ENCODE data around the gene CUL9. TPM values are rescaled to one million over a fixed set of nuclear protein-coding genes. Genes with fewer than 3 reads are reported as not detected.

CUL9 gene
- total RNA-seq, 1 donor from 2014 or later, result 29.0 TPM

DNA sequence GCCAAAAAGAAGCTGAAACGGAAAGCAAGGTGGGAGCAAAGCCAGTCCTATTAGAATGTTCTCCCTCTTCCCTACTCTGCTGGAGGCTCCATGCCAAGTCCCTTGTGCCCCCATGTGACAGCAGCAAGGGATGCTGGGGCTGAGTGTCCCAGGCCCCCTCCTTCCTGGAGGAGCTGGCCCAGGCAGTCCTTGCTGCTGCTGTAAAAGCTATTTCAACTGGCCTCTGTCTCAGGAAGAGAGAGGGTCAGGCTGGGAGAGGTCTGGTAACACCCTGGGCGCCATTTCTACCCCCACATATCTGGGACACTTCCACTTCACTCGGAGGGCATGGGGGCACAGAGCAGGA, 86.3 kb downstream of the CUL9 start:
- DNase-seq (ENCODE audit: low read depth) (no peak), FAIRE-seq (no peak)
- H3K36me3 ChIP-seq (ENCODE audit: control insufficient read depth, insufficient read depth, low read length), result no peaks in the 10 kb centered on the region
- TF ChIP-seq, protein P1, sequence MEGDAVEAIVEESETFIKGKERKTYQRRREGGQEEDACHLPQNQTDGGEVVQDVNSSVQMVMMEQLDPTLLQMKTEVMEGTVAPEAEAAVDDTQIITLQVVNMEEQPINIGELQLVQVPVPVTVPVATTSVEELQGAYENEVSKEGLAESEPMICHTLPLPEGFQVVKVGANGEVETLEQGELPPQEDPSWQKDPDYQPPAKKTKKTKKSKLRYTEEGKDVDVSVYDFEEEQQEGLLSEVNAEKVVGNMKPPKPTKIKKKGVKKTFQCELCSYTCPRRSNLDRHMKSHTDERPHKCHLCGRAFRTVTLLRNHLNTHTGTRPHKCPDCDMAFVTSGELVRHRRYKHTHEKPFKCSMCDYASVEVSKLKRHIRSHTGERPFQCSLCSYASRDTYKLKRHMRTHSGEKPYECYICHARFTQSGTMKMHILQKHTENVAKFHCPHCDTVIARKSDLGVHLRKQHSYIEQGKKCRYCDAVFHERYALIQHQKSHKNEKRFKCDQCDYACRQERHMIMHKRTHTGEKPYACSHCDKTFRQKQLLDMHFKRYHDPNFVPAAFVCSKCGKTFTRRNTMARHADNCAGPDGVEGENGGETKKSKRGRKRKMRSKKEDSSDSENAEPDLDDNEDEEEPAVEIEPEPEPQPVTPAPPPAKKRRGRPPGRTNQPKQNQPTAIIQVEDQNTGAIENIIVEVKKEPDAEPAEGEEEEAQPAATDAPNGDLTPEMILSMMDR (IDR thresholded peaks at IDR 0.05; ENCODE audit: insufficient read depth, low read length, severe bottlenecking), result no peak
- H3K27me3 ChIP-seq (ENCODE audit: control insufficient read depth, insufficient read depth, low read length), result peaks cover 11% of the 10 kb centered on the region
- H3K4me3 ChIP-seq (ENCODE audit: low read depth, low read length), result no peak overlapping the region

DNA sequence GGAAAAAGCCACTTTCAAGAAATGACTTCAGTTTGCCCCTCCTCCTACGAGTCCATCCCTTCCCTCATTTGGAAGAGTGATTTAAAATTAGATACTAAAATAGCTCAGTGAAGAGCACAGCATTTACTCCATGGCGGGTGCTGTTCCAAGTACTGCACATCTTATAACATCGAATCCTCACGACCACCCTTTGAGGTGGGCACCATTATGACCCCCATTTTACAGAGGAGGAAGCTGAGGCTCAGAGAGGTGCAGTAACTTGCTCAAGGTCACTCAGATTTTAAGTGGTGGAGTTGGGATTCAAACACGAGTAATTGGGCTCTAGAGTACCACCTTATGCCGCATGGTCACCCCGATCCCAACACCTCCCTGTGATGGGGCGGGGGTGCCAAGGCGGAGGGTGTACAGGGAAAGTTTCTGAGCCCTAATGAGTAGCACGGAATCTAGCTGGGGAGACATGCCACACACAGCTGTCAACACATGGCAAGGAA, 86.8 kb downstream of the CUL9 start:
- DNase-seq (ENCODE audit: low read depth), result no peak
- TF ChIP-seq, protein P1 (IDR thresholded peaks at IDR 0.05; ENCODE audit: insufficient read depth, low read length, severe bottlenecking), result no peak
- no peak for FAIRE-seq
- no peak overlapping the region for H3K4me3 ChIP-seq (ENCODE audit: low read depth, low read length)
- peaks cover 14% of the 10 kb centered on the region for H3K27me3 ChIP-seq (ENCODE audit: control insufficient read depth, insufficient read depth, low read length)
- no peaks in the 10 kb centered on the region for H3K36me3 ChIP-seq (ENCODE audit: control insufficient read depth, insufficient read depth, low read length)

DNA sequence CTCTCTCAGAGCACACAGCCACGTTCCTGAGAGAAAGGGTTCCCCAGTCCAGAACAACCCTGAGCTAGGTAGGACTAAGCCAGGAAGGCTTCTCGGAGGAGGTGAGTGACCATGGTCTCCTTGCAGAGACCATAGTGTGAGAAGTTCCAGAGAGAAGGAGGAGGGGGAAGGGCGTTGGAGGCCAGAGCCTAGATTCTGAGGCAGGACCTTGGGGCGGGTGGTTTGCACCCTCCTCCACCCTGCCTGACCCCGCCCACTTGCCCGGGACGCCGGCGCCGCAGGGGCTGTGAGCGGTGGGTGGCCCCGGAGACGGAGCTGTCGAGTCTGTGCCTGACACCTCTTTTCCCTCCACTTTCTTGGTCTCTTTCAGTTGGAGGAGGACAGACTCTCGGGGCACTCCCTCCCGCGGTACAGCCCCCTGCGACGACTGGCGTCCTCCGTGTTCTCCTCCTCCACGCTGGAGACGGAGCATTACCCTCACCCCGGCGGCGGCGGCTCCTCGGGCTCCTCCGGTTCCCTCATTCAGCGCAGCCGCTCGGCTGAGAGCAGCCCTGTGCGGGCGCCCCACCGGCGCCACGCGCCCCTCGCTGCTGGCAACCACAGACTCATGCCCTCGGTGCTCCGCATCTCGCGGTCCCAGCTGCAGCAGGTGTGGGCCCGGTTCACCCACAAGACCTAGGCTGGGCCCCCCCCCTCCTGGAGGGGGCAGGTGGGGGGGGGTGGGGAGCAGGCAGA, 87.4 kb downstream of the CUL9 start:
- TF ChIP-seq, protein P1 (IDR thresholded peaks at IDR 0.05; ENCODE audit: insufficient read depth, low read length, severe bottlenecking), result no peak

DNA sequence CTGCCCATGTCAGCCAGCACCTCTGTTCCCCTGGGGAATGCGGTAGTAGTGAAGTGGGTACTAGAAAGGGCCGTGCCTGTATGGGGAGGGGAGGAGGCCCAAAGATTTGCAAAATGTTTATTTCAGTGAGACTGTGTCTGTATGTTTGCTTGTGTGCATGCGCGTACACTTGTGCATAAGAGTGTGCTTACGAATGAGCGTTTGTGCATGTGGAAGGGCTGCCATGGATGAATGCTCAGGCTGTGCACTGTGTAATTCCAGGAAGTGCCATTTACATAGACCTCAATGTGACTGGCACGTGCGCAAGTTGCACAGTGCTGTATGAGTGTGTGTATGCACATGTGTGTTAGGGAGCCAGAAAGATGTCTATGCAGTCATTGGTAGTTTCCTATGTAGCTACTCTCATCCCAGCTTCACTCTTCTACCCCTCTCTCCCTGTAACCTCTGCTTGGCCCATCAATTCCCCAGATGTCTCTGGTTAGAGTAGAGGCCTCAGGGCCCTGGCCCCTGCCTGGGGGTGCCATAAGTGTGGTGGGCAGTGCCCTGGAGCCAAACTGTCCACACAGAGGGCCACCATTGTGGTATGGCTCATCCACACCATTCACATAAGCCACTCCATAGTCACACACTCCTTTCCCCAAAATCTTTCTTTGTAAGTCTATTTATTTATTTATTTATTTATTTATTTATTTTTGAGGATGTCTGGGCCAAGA, 89.3 kb downstream of the CUL9 start:
- DNase-seq (ENCODE audit: low read depth), result no peak
- no peaks in the 10 kb centered on the region for H3K36me3 ChIP-seq (ENCODE audit: control insufficient read depth, insufficient read depth, low read length)
- H3K27me3 ChIP-seq (ENCODE audit: control insufficient read depth, insufficient read depth, low read length), result peaks cover 30% of the 10 kb centered on the region
- H3K4me3 ChIP-seq (ENCODE audit: low read depth, low read length), result no peak overlapping the region
- TF ChIP-seq, protein P1 (IDR thresholded peaks at IDR 0.05; ENCODE audit: insufficient read depth, low read length, severe bottlenecking), result no peak
- FAIRE-seq, result no peak

More for the DNA sequence above, 87.4 kb downstream of the CUL9 start:
- Histone ChIP-seq H3K36me3 (ENCODE audit: control insufficient read depth, insufficient read depth, low read length) (no peaks in the 10 kb centered on the region), H3K27me3 (ENCODE audit: control insufficient read depth, insufficient read depth, low read length) (peaks cover 20% of the 10 kb centered on the region), H3K4me3 (ENCODE audit: low read depth, low read length) (no peak overlapping the region)
- DNase-seq (ENCODE audit: low read depth) (no peak), FAIRE-seq (no peak)

DNA sequence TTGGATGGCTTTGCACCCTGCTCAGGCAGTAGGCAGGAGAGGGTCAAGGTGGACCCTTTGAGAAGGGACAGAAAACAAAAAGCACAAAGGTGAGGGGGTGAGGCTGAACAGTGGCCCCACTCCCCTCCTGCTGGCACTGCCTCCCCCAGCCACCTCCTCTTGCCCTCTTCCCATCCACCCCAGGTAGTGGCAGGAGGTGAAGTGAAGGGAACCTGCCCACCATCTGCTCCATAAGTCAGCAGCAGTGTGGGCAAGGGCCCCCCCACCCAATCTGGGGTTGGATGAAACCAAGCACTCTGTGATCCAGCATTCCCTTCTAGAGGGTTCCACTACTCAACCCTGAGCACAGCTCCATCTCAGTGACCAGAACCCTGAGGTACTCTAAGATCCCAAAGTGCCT, 89.9 kb downstream of the CUL9 start:
- H3K4me3 ChIP-seq (ENCODE audit: low read depth, low read length), result no peak overlapping the region
- FAIRE-seq (no peak), DNase-seq (ENCODE audit: low read depth) (no peak)
- H3K27me3 ChIP-seq (ENCODE audit: control insufficient read depth, insufficient read depth, low read length), result peaks cover 35% of the 10 kb centered on the region
- H3K36me3 ChIP-seq (ENCODE audit: control insufficient read depth, insufficient read depth, low read length), result no peaks in the 10 kb centered on the region
- TF ChIP-seq, protein P1 (IDR thresholded peaks at IDR 0.05; ENCODE audit: insufficient read depth, low read length, severe bottlenecking), result no peak
